Lower leg skin (tissue), 4 donors: ENCODE measurements around the gene PTPN1. TPM values are rescaled to one million over a fixed set of nuclear protein-coding genes. Genes with fewer than 3 reads are reported as not detected.
A peak's percentile ranks its signal among the peaks of the same experiment; 100 is the strongest.

Experiments used
- DNase-seq, 2 donors: peaks; one replicate each; pipeline ENCODE4 v3.0.0-alpha.2; 2019; ENCODE audit warnings: low spot score in 2 of 2
- H3K4me3 ChIP-seq: fragments of 200-600 bp; sonication (generic); 2 replicates; pipeline ENCODE4 v1.5.1; 2017; ENCODE audit warnings: mild to moderate bottlenecking, low read depth; ENCODE audit not compliant: poor library complexity, severe bottlenecking
- CTCF ChIP-seq, 3 donors: fragments of 450-650 bp; IDR thresholded peaks; one replicate each; pipeline ENCODE4 v1.5.1; 2016; ENCODE audit warnings: antibody characterized with exemption in 3 of 3, mild to moderate bottlenecking in 3 of 3, moderate library complexity in 2 of 3
- POLR2A ChIP-seq, 2 donors: fragments of 450-650 bp; IDR thresholded peaks; one replicate each; pipeline ENCODE4 v1.6.1; 2016 to 2017; ENCODE audit warnings: antibody characterized with exemption in 2 of 2, mild to moderate bottlenecking in 1 of 2, moderate library complexity in 1 of 2
- WGBS, 2 donors: methylation state at CpG; one replicate each; pipeline ENCODE4 v1.1.5; 2018; 5-methylcytosine and 5-hydroxymethylcytosine counted together
- intact Hi-C: fragments of 100-400 bp; cut with DNase I; formaldehyde crosslinking; loops from one replicate; pipeline ENCODE4 v1.15.0; 2023; ENCODE audit warnings: low total_unique reads
- total RNA-seq, 4 donors: library from RNA; depleted of rRNA; stranded (reverse); fragments of >200 nt; gene quantifications; one replicate each; pipeline ENCODE4 v1.1.0, GENCODE V29; 2016

The PTPN1 gene
- total RNA-seq, 4 donors from 2014 or later = 19.1 to 29.8 (median 23.3) TPM

GRCh38 chr20:50512323-50512722, 2.1 kb downstream of the PTPN1 start:
- intact Hi-C loops = no loop called here
- no peak overlapping the region for H3K4me3 ChIP-seq

GRCh38 chr20:50513169-50514034, 3.2 kb downstream of the PTPN1 start:
- no peak overlapping the region for H3K4me3 ChIP-seq
- no peak for DNase-seq
- intact Hi-C loops = no loop called here
- no peak for TF ChIP-seq CTCF (IDR thresholded peaks at IDR 0.05)
- TF ChIP-seq POLR2A (IDR thresholded peaks at IDR 0.05) = no peak
- 50 to 55% methylated on average over 5 of the region's 5 CpGs for WGBS, 2 donors

More at GRCh38 chr20:50512323-50512722, 2.1 kb downstream of the PTPN1 start:
- DNase-seq = no peak
- TF ChIP-seq CTCF (IDR thresholded peaks at IDR 0.05) = no peak
- no peak for TF ChIP-seq POLR2A (IDR thresholded peaks at IDR 0.05)
- 56 to 72% methylated on average over 1 of the region's 1 CpG for WGBS, 2 donors

DNA sequence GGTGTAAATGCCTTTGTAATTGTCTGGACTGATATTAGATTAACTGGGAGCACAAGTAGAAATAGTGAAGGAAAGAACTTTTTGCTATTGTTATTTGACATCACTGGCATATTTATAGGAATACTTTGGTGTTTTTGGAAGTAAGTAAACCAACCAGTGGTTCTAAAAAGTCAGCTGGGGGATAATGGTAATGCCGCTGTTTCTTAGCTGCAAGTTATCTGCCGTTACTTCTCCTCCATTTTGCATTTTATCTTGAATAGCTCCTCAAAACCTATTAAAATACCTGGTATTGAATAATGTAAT, 3.8 kb downstream of the PTPN1 start:
- TF ChIP-seq CTCF (IDR thresholded peaks at IDR 0.05) (no peak), POLR2A (IDR thresholded peaks at IDR 0.05) (no peak)
- WGBS, 2 donors = 97 to 99% methylated on average over 2 of the region's 2 CpGs
- no peak overlapping the region for H3K4me3 ChIP-seq
- no peak for DNase-seq
- intact Hi-C loops = no loop called here

GRCh38 chr20:50514750-50515149, 4.6 kb downstream of the PTPN1 start:
- 67% methylated on average over 3 of the region's 3 CpGs for WGBS, 2 donors
- peak in 1 of 2 donors; percentile 34 for DNase-seq
- intact Hi-C loops = no loop called here
- TF ChIP-seq POLR2A (IDR thresholded peaks at IDR 0.05) (no peak), CTCF (IDR thresholded peaks at IDR 0.05) (no peak)
- no peak overlapping the region for H3K4me3 ChIP-seq

DNA sequence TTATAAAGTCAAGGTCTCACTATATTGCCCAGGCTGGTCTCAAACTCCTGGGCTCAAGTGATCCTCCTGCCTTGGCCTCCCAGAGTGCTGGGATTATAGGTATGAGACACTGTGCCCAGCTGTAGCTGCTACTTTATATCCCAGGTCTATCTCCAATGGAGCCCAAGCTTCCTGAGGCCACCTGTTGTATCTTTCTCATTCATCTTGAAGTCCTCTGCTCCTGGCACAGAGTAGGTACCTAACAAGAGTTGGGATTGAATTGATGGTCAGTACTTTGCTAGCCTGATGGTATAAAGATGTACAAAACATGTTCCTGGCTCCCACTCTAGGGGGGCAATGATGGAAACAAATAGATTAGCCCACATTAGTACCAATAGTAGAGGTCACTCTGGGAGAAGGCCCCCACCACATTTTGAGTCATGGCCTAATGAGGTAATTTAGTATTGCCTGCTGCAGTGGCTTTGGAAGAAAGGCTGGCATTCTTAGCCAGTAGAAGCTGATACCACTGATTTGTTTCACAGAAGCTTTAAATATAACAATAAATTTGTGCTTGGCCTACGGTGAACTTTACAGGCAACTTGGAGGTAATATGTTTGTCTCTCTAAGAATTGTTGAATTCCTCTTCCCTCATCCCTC, 5.4 kb downstream of the PTPN1 start:
- no peak for TF ChIP-seq CTCF (IDR thresholded peaks at IDR 0.05)
- no peak for TF ChIP-seq POLR2A (IDR thresholded peaks at IDR 0.05)
- H3K4me3 ChIP-seq = no peak overlapping the region
- WGBS, 2 donors = 55 to 68% methylated on average over 1 of the region's 1 CpG
- intact Hi-C loops = no loop called here
- DNase-seq = no peak
